Breast epithelium (tissue), 4 donors: ENCODE measurements around the gene FAM168B. TPM values are rescaled to one million over a fixed set of nuclear protein-coding genes. Genes with fewer than 3 reads are reported as not detected.

Experiments
- DNase-seq, 2 donors: peaks; one replicate each; pipeline ENCODE4 v3.0.0-alpha.2; 2019; ENCODE audit warnings: low spot score in 2 of 2
- H3K27ac ChIP-seq, 2 donors: fragments of 200-600 bp; sonication (generic) in 1 of 2; one replicate each; pipeline ENCODE4 v1.5.1; 2016 to 2019; ENCODE audit warnings: mild to moderate bottlenecking in 1 of 2
- H3K27me3 ChIP-seq, 2 donors: fragments of 200-600 bp; sonication (generic) in 1 of 2; one replicate each; pipeline versions ENCODE4 v1.5.1 to v1.6.0; 2017 to 2019; ENCODE audit warnings: control low read depth in 1 of 2, mild to moderate bottlenecking in 1 of 2
- H3K36me3 ChIP-seq: fragments of 200-600 bp; one replicate; pipeline ENCODE4 v1.5.1; 2019
- H3K4me1 ChIP-seq, 2 donors: fragments of 200-600 bp; sonication (generic); one replicate each; pipeline ENCODE4 v1.5.1; 2016 to 2019; ENCODE audit warnings: control low read depth in 1 of 2
- H3K4me3 ChIP-seq, 3 donors: fragments of 200-600 bp; sonication (generic); 1 replicate in 2 of 3; 2 replicates in 1 of 3; pipeline ENCODE4 v1.5.1; 2016 to 2019; ENCODE audit warnings: mild to moderate bottlenecking in 3 of 3, moderate library complexity in 2 of 3
- H3K9me3 ChIP-seq, 2 donors: fragments of 200-600 bp; sonication (generic) in 1 of 2; one replicate each; pipeline ENCODE4 v1.5.1; 2016 to 2019; ENCODE audit warnings: control low read depth in 1 of 2
- CTCF ChIP-seq, 3 donors: fragments of 450-650 bp; IDR thresholded peaks; one replicate each; pipeline ENCODE4 v1.5.1; 2016 to 2017; ENCODE audit warnings: antibody characterized with exemption in 3 of 3, mild to moderate bottlenecking in 3 of 3, moderate library complexity in 3 of 3
- POLR2A ChIP-seq: fragments of 450-650 bp; IDR thresholded peaks from one replicate; pipeline ENCODE4 v1.6.1; 2016; ENCODE audit warnings: antibody characterized with exemption, mild to moderate bottlenecking, moderate library complexity
- POLR2AphosphoS5 ChIP-seq, 3 donors: sonication (generic); formaldehyde crosslinking; IDR thresholded peaks; one replicate each; pipeline ENCODE4 v1.6.1; 2017; ENCODE audit warnings: antibody characterized with exemption in 3 of 3
- intact Hi-C: fragments of 100-400 bp; cut with DNase I; formaldehyde crosslinking; loops from one replicate; pipeline ENCODE4 v1.15.1; 2023; ENCODE audit warnings: low total_unique reads
- total RNA-seq, 3 donors: library from RNA; depleted of rRNA; stranded (reverse); fragments of >200 nt; gene quantifications; one replicate each; pipeline ENCODE4 v1.1.0, GENCODE V29; 2016

FAM168B gene
- total RNA-seq, 3 donors from 2014 or later, result 69.2 to 122 (median 111) TPM

GRCh38 chr2:131010566-131010965, 82.7 kb downstream of the FAM168B start:
- H3K4me1 ChIP-seq, result no peaks in the 10 kb centered on the region
- peaks cover 0 to 2% of the 10 kb centered on the region in 2 donors for H3K27me3 ChIP-seq
- DNase-seq, result no peak
- H3K36me3 ChIP-seq, result no peaks in the 10 kb centered on the region
- TF ChIP-seq POLR2A, result no peak
- no peak for TF ChIP-seq CTCF (IDR thresholded peaks at IDR 0.05)
- TF ChIP-seq POLR2AphosphoS5 (IDR thresholded peaks at IDR 0.05), result no peak
- intact Hi-C loops, result no loop called here
- no peak overlapping the region for H3K4me3 ChIP-seq
- no peaks in the 10 kb centered on the region for H3K9me3 ChIP-seq
- H3K27ac ChIP-seq, result no peak overlapping the region

- TF ChIP-seq CTCF (IDR thresholded peaks at IDR 0.05) (no peak), POLR2A (no peak), POLR2AphosphoS5 (IDR thresholded peaks at IDR 0.05) (no peak)
- DNase-seq, result no peak
- H3K9me3 ChIP-seq, result no peaks in the 10 kb centered on the region
- no peaks in the 10 kb centered on the region for H3K4me1 ChIP-seq
- H3K27ac ChIP-seq, result no peak overlapping the region
- no peaks in the 10 kb centered on the region for H3K36me3 ChIP-seq
- H3K27me3 ChIP-seq, result peaks cover 0 to 2% of the 10 kb centered on the region in 2 donors
- intact Hi-C loops, result no loop called here
- no peak overlapping the region for H3K4me3 ChIP-seq
These were observed 83.4 kb downstream of the FAM168B start for GRCh38 chr2:131009713-131010475.

- TF ChIP-seq POLR2A, result no peak
- no peak for TF ChIP-seq POLR2AphosphoS5 (IDR thresholded peaks at IDR 0.05)
- TF ChIP-seq CTCF (IDR thresholded peaks at IDR 0.05), result no peak
- no peak overlapping the region for H3K4me3 ChIP-seq
- intact Hi-C loops, result no loop called here
- no peak for DNase-seq
- H3K9me3 ChIP-seq, result no peaks in the 10 kb centered on the region
- peaks cover 0 to 2% of the 10 kb centered on the region in 2 donors for H3K27me3 ChIP-seq
- no peaks in the 10 kb centered on the region for H3K4me1 ChIP-seq
- no peak overlapping the region for H3K27ac ChIP-seq
- H3K36me3 ChIP-seq, result no peaks in the 10 kb centered on the region
These were observed 84.3 kb downstream of the FAM168B start for GRCh38 chr2:131008967-131009366.

- Histone ChIP-seq H3K4me3 (no peak overlapping the region), H3K9me3 (no peaks in the 10 kb centered on the region), H3K4me1 (no peaks in the 10 kb centered on the region), H3K27ac (no peak overlapping the region), H3K27me3 (peaks cover 0 to 2% of the 10 kb centered on the region in 2 donors), H3K36me3 (no peaks in the 10 kb centered on the region)
- intact Hi-C loops, result no loop called here
- no peak for TF ChIP-seq CTCF (IDR thresholded peaks at IDR 0.05)
- no peak for TF ChIP-seq POLR2AphosphoS5 (IDR thresholded peaks at IDR 0.05)
- TF ChIP-seq POLR2A, result no peak
- no peak for DNase-seq
These were observed 86.7 kb downstream of the FAM168B start for GRCh38 chr2:131006561-131006960.

- Histone ChIP-seq H3K27me3 (no peaks in the 10 kb centered on the region), H3K27ac (no peak overlapping the region), H3K9me3 (no peaks in the 10 kb centered on the region), H3K36me3 (no peaks in the 10 kb centered on the region), H3K4me3 (no peak overlapping the region), H3K4me1 (no peaks in the 10 kb centered on the region)
- no peak for DNase-seq
- TF ChIP-seq POLR2A (no peak), POLR2AphosphoS5 (IDR thresholded peaks at IDR 0.05) (no peak), CTCF (IDR thresholded peaks at IDR 0.05) (no peak)
- intact Hi-C loops, result no loop called here
These were observed 87.9 kb downstream of the FAM168B start for GRCh38 chr2:131005216-131005935.
